Frontal cortex (tissue), 4 donors: ENCODE measurements around the gene CNTNAP5. TPM values are rescaled to one million over a fixed set of nuclear protein-coding genes. Genes with fewer than 3 reads are reported as not detected.

ENCODE experiments used
- DNase-seq, 2 donors: peaks; one replicate each; pipeline ENCODE4 v3.0.0; 2012; ENCODE audit warnings: low spot score in 2 of 2
- FAIRE-seq: peaks from 2 replicates; lab custom pipeline; 2012; peaks lifted over from hg19 to GRCh38; lab: Jason Lieb, UNC
- total RNA-seq: library from RNA; depleted of rRNA; stranded (reverse); fragments of >200 nt; gene quantifications from one replicate; pipeline ENCODE4 v1.2.3, GENCODE V29; 2014
- donor health status: control.
- donor health status: control.
- donor health status: control.

Gene CNTNAP5
- total RNA-seq, 1 donor from 2014 or later: 30.6 TPM

- no peak for FAIRE-seq
- DNase-seq: no peak
These were observed 225.3 kb downstream of the CNTNAP5 start for GRCh38 chr2:124250433-124250832.

GRCh38 chr2:124254621-124255020 lies 229.5 kb downstream of the CNTNAP5 start:
- no peak for FAIRE-seq
- no peak for DNase-seq

GRCh38 chr2:124257120-124257519 lies 232.0 kb downstream of the CNTNAP5 start:
- DNase-seq: no peak
- FAIRE-seq: no peak

- no peak for FAIRE-seq
These were observed 233.2 kb downstream of the CNTNAP5 start for GRCh38 chr2:124258140-124258880.

GRCh38 chr2:124261456-124261855 lies 236.4 kb downstream of the CNTNAP5 start:
- no peak for FAIRE-seq

More at GRCh38 chr2:124258140-124258880, 233.2 kb downstream of the CNTNAP5 start:
- no peak for DNase-seq

GRCh38 chr2:124264551-124265091 lies 239.5 kb downstream of the CNTNAP5 start:
- FAIRE-seq (no peak), DNase-seq (no peak)

More at GRCh38 chr2:124261456-124261855, 236.4 kb downstream of the CNTNAP5 start:
- DNase-seq: no peak

GRCh38 chr2:124267794-124268193 lies 242.7 kb downstream of the CNTNAP5 start:
- FAIRE-seq: no peak
- DNase-seq: peak in 1 of 2 donors; percentile 3

GRCh38 chr2:124269348-124269747 lies 244.3 kb downstream of the CNTNAP5 start:
- FAIRE-seq (no peak), DNase-seq (no peak)

- FAIRE-seq (no peak), DNase-seq (no peak)
These were observed 247.3 kb downstream of the CNTNAP5 start for GRCh38 chr2:124272261-124272841.

GRCh38 chr2:124281541-124281940 lies 256.5 kb downstream of the CNTNAP5 start:
- DNase-seq: no peak
- no peak for FAIRE-seq

GRCh38 chr2:124283096-124283495 lies 258.0 kb downstream of the CNTNAP5 start:
- DNase-seq (no peak), FAIRE-seq (no peak)

GRCh38 chr2:124286089-124286783 lies 261.1 kb downstream of the CNTNAP5 start:
- FAIRE-seq (no peak), DNase-seq (no peak)

GRCh38 chr2:124289060-124289459 lies 264.0 kb downstream of the CNTNAP5 start:
- no peak for FAIRE-seq
- DNase-seq: no peak

GRCh38 chr2:124289615-124290014 lies 264.5 kb downstream of the CNTNAP5 start:
- FAIRE-seq (no peak), DNase-seq (no peak)

GRCh38 chr2:124296470-124296869 lies 271.4 kb downstream of the CNTNAP5 start:
- DNase-seq (no peak), FAIRE-seq (no peak)

GRCh38 chr2:124301915-124302314 lies 276.8 kb downstream of the CNTNAP5 start:
- no peak for FAIRE-seq
- no peak for DNase-seq

- DNase-seq: no peak
- no peak for FAIRE-seq
These were observed 283.4 kb downstream of the CNTNAP5 start for GRCh38 chr2:124308319-124309062.

GRCh38 chr2:124309563-124310138 lies 284.6 kb downstream of the CNTNAP5 start:
- DNase-seq: no peak
- FAIRE-seq: no peak

- no peak for DNase-seq
- FAIRE-seq: no peak
These were observed 285.6 kb downstream of the CNTNAP5 start for GRCh38 chr2:124310671-124311070.

- DNase-seq (no peak), FAIRE-seq (no peak)
These were observed 289.0 kb downstream of the CNTNAP5 start for GRCh38 chr2:124314084-124314483.
